Left cardiac atrium (tissue), 4 donors: ENCODE data around the gene CTBP2. TPM values are rescaled to one million over a fixed set of nuclear protein-coding genes. Genes with fewer than 3 reads are reported as not detected.
A peak's percentile ranks its signal among the peaks of the same experiment; 100 is the strongest.

ENCODE experiments used
- ATAC-seq, 2 donors: fragments of 200-7000 bp; cut with Tn5 transposase; one replicate each; pipeline ENCODE4 v1.9.1; 2020; ENCODE audit warnings: mild to moderate bottlenecking in 2 of 2, moderate library complexity in 2 of 2
- DNase-seq: peaks from one replicate; pipeline ENCODE4 v3.0.0-alpha.2; 2020
- intact Hi-C, 2 donors: fragments of 100-400 bp; cut with DNase I; formaldehyde crosslinking; loops; one replicate each; pipeline versions ENCODE4 v1.14.1 to v1.15.1; 2022 to 2023
- total RNA-seq, 2 donors: library from RNA; stranded (reverse); fragmentation: NEBNext Ultra II Directional; extraction: Animal tissue kit (Norgen Biotek cat#: 25700); gene quantifications; one replicate each; pipeline ENCODE4 v1.2.1, GENCODE V29; 2021
- donor health status: DM: no; HTN: yes; CAD: no.
- donor health status: DM: no; HTN: yes; CAD: no; lungs with severe emphysema.
- donor health status: DM: yes; HTN: yes; CAD: no.
- donor health status: Dilated cardiomyopathy.

The CTBP2 gene
- total RNA-seq, 2 donors from 2014 or later, result 30.8 to 36.8 TPM

DNA sequence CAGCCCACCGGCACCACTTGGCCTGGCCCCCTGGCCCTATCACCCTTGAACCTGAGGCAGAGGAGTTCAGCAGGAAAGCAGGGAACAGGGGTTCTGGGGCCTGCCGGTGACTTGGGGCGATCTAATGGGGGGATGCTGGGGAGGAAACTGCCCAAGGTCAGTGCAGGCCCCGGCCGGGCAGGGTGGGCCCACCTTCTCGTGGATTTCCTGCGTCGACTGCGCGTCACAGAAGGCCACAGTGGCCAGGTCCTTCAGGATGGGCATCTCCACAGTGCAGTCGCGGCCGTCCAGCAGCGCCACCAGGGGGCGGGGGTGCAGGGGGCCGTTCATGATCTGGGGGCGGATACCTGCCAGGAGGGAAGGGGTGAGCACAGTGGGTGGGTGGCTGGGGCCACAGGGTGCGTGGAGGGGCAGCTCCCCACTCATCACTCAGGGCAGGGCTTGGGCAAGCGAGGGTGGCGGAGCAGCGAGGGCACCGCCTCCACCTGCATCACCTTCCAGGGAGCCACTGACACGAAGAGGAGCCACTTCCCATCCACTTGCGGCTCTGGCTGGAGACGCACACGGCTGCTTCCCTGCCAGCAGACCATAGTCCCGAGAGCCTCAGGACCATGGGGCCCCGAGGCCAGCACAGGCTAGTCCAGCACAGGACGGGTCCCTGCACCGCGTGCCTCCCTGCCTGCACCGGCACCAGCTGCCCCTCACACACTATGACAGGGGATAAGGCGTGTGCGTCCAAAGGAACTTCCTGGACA, 157.0 kb downstream of the CTBP2 start:
- DNase-seq, result no peak
- no peak for ATAC-seq
- intact Hi-C loops, result loop anchor here in 1 of 2 donors (5.0 kb wide), 1 partner anchor 54 kb away; no protein-coding TSS in a partner anchor

- ATAC-seq (no peak), DNase-seq (peak; percentile 20)
- intact Hi-C loops, result loop anchor here in 1 of 2 donors (5.0 kb wide), 1 partner anchor 55 kb away; no protein-coding TSS in a partner anchor
These were observed 157.8 kb downstream of the CTBP2 start for GRCh38 chr10:125002423-125003145.

- ATAC-seq (no peak), DNase-seq (no peak)
- intact Hi-C loops, result loop anchor here in 1 of 2 donors (5.0 kb wide), 1 partner anchor 55 kb away; no protein-coding TSS in a partner anchor
These were observed 158.3 kb downstream of the CTBP2 start for GRCh38 chr10:125002047-125002422.

DNA sequence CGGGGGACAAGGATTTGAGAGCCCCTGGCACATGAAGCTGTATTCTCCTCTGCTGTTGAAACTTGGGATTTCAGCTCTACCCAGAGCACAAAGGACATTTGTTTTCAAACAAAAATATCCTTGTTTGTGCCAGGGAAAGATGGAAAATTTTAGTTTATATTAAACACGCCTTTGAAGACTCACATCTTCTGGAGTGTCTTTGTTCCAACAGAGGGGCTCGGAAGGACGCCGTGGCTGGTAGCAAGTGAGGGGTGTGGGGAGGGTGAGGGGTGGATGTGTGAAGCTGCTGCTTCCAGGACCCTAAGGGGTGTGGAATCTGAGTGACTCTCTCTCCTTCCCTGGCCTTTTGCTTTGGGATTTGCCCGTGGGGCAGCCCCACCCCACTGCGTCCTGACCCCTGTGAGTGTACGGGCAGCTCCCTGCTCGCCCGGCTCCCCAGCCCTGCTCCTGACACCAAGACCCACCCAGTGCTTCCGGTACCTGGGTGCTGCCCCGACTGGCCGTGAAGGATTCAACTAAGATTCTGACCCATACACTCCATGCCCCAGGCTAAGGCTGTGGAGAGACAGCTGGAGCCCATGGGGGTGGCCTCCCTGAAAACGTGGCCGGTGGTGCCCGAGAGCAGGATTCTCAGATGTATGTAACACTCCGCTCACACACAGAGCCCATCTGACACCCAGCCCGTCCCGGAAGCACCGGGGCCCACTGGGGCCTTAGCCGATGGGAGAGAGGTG, 158.9 kb downstream of the CTBP2 start:
- intact Hi-C loops, result loop anchor here in 1 of 2 donors (5.0 kb wide), 1 partner anchor 56 kb away; no protein-coding TSS in a partner anchor
- DNase-seq, result peak; percentile 23
- no peak for ATAC-seq

- intact Hi-C loops, result loop anchor here in 1 of 2 donors (5.0 kb wide), 1 partner anchor 57 kb away; no protein-coding TSS in a partner anchor
- peak; percentile 11 to 24 for ATAC-seq
- DNase-seq, result peak; percentile 24
These were observed 159.7 kb downstream of the CTBP2 start for GRCh38 chr10:125000366-125001312.

- peak; percentile 75 for DNase-seq
- peak; percentile 53 to 73 for ATAC-seq
- intact Hi-C loops, result loop anchor here (5.0 to 10.0 kb wide), 2 partner anchors 55 to 58 kb away; no protein-coding TSS in a partner anchor
These were observed 160.7 kb downstream of the CTBP2 start for GRCh38 chr10:124999433-125000365.

DNA sequence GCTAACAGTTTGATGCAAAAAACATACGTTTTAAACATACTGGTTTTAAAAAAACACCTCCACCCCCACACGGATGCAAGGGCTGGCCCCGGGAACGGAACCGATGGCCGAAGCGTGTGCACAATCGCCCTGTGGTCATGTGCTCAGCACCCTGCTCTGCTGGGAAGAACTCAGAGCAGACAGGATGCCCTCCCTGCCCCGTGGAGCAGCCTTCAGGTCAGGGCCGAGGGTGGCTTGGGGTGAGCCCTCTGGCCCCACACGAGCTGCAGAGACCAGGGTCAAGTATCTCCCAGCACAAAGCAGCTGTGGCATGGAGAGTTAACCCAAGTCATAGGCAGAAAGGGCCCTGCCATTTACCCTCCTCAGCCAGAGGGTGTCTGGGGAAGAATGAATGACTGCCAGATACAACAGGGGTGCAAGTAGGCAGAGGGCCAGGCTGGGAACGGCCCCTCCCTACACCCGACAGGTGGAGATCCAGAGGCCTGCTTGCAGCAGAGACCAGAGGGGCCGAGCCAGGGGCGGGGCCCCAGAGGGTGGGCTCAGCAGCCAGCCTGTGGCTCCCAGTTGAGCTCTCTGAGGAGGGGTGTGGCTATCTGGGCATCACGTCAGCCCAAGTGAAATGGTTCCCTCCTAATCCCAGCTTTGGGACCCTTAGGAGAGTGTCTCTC, 161.6 kb downstream of the CTBP2 start:
- DNase-seq, result peak; percentile 22
- intact Hi-C loops, result loop anchor here in 1 of 2 donors (10.0 kb wide), 1 partner anchor 56 kb away; no protein-coding TSS in a partner anchor
- peak in 1 of 2 donors; percentile 4 for ATAC-seq

GRCh38 chr10:124997771-124998623, 162.4 kb downstream of the CTBP2 start:
- ATAC-seq, result no peak

DNA sequence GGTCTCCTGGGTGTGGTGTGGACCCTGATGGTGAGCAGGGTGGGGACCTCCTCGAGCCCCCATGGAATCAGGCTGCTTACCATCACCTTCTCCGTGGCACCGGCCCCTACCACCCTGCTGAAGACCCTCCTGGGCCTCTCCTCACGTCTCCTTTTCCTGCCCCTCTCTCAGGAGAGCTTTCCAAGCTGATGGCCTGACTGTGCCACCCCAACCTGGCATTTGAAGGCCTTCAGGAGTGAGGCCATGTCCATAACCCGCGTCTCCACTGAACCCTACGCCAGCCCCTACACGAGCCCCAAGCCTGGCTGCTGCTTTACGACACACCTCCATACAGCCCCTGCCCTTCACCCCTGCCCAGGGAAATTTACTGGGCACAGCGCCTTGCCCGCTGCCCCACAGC, 163.1 kb downstream of the CTBP2 start:
- intact Hi-C loops, result loop anchor here in 1 of 2 donors (10.0 kb wide), 1 partner anchor 57 kb away; no protein-coding TSS in a partner anchor
- DNase-seq (peak; percentile 15), ATAC-seq (no peak)

More at GRCh38 chr10:124997771-124998623, 162.4 kb downstream of the CTBP2 start:
- intact Hi-C loops, result loop anchor here in 1 of 2 donors (10.0 kb wide), 1 partner anchor 57 kb away; no protein-coding TSS in a partner anchor
- peak; percentile 23 for DNase-seq

GRCh38 chr10:124996854-124997215, 163.5 kb downstream of the CTBP2 start:
- intact Hi-C loops, result loop anchor here in 1 of 2 donors (10.0 kb wide), 1 partner anchor 58 kb away; no protein-coding TSS in a partner anchor
- DNase-seq (peak; percentile 18), ATAC-seq (no peak)

DNA sequence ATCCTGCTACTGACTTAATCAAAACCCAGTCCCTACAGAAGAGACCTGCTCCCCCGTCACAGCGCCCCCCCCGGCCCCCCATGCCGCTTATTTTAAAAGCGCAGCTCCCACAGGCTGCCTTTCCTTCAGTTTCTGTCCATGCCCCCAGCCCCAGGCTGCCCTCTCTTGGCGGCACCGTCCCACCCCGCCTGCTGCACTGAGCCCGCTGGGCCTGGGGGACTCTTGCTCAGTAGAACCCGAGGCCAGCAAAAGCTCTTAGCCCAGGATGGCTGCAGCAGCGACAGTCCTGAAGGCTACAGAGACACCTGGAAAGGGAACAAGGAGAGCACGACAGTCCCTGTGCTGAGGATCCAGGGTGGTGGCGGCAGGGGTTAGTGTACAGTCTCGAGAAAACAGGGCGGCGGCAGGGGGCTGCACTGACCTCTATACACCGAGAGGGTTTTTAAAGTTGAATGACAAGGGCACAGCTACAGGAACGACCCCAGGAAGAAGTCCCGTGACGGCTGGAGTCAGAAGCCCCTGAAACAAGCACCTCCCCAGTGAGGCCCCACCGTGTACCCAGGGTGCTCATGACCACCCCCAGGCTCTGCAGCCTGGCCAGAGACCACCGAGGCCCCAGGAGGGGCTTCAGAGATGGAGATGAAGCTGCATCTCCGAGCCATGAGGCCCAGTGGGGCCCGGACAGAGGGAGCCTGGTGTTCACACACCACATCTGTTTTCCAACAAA, 164.1 kb downstream of the CTBP2 start:
- intact Hi-C loops, result loop anchor here in 1 of 2 donors (10.0 kb wide), 1 partner anchor 59 kb away; no protein-coding TSS in a partner anchor
- DNase-seq (peak; percentile 22), ATAC-seq (no peak)

- DNase-seq, result no peak
- intact Hi-C loops, result loop anchor here in 1 of 2 donors (10.0 kb wide), 1 partner anchor 59 kb away; no protein-coding TSS in a partner anchor
- ATAC-seq, result no peak
These were observed 164.8 kb downstream of the CTBP2 start for GRCh38 chr10:124995605-124996004.

DNA sequence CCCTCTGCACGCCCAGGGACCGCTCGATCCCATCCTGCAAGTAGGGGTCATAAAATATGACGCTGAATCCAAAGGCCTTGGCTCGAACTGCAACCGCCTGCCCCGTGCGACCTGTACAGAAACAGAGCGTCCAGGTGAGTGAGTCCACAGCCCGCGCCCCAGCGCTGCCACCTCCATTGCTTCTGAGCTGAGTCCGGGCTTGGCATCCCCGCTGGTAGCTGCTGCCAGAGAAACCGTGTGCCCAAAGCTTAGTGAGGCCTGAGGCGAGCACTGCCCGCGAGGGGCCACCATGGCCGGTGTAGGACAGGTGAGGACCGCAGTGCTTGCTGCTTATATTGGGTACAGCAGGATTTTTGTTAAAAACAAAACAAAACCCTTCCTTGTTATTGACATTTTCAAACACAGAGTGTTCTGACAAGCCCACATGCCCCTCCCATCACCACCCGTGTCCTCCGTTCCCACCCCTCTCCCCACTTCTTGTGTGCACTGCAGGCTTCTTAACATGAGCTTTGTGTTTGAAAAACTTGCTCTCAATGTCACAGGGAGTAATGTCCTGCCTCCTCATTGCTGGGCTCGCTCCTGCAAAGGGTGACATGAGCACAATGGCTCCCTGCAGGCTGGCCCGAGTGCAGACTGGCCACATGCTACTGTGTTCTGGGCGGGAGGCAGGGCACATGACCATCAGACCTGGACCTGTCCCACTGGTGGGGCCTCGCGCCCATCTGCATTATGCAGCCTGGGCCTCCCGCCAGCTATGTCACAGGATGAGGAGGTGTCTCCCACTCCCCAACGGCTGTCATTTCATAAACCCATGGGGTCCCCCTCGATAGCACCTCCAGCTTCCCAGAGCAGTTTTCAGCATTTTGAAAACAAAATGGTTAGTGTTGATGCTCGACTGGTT, 165.5 kb downstream of the CTBP2 start:
- ATAC-seq (no peak), DNase-seq (peak; percentile 27)
- intact Hi-C loops, result loop anchor here (5.0 to 10.0 kb wide), 2 partner anchors 60 to 67 kb away; no protein-coding TSS in a partner anchor
